H1 (cell line): ENCODE results near the gene TINCR. TPM values are rescaled to one million over a fixed set of nuclear protein-coding genes. Genes with fewer than 3 reads are reported as not detected.

Experiments
- CTCF ChIA-PET: fragments of 300-600 bp; sonication (Branson Sonifier 250); formaldehyde crosslinking; loops from one replicate; lab custom pipeline; 2021; ENCODE audit not compliant: partially characterized antibody; lab: Charles Lee
- POLR2A ChIA-PET: fragments of 300-600 bp; sonication (Branson Sonifier 250); formaldehyde crosslinking; loops from one replicate; lab custom pipeline; 2021; ENCODE audit warnings: inconsistent platforms; ENCODE audit not compliant: partially characterized antibody; lab: Charles Lee
- DNase-seq, 2 experiments: peaks; one replicate each; pipeline versions ENCODE4 v3.0.0 to v3.0.0-alpha.2; 2010 to 2022; ENCODE audit warnings: low spot score in 2 of 2, low read depth in 1 of 2, mixed read lengths in 1 of 2
- FAIRE-seq: peaks from 2 replicates; lab custom pipeline; 2011; peaks lifted over from hg19 to GRCh38; lab: Jason Lieb, UNC
- H2AFZ ChIP-seq: 2 replicates; pipeline ENCODE4 v1.8.1; 2012; ENCODE audit warnings: low read length, inconsistent platforms
- H2AK5ac ChIP-seq: 2 replicates; pipeline ENCODE4 v1.6.1; 2013; ENCODE audit warnings: low read depth, low read length
- H2BK120ac ChIP-seq: replicated peaks from 2 replicates; pipeline ENCODE3; 2013; ENCODE audit warnings: low read depth, low read length, inconsistent platforms
- H2BK12ac ChIP-seq: 2 replicates; pipeline ENCODE4 v1.6.1; 2013; ENCODE audit warnings: low read depth, low read length
- H2BK15ac ChIP-seq: 2 replicates; pipeline ENCODE4 v1.6.1; 2013; ENCODE audit warnings: low read length
- H2BK20ac ChIP-seq: 2 replicates; pipeline ENCODE4 v1.6.1; 2013; ENCODE audit warnings: low read length
- H2BK5ac ChIP-seq: 2 replicates; pipeline ENCODE4 v1.6.1; 2013; ENCODE audit warnings: low read depth, low read length
- H3K14ac ChIP-seq: 2 replicates; pipeline ENCODE4 v1.6.1; 2013; ENCODE audit warnings: inconsistent platforms; ENCODE audit not compliant: insufficient read length
- H3K18ac ChIP-seq: 2 replicates; pipeline ENCODE4 v1.6.1; 2013; ENCODE audit warnings: low read length; ENCODE audit errors: extremely low read depth
- H3K23ac ChIP-seq: 2 replicates; pipeline ENCODE4 v1.6.1; 2013; ENCODE audit warnings: inconsistent platforms; ENCODE audit not compliant: insufficient read length
- H3K23me2 ChIP-seq: 2 replicates; pipeline ENCODE4 v1.6.1; 2013; ENCODE audit warnings: low read depth, low read length
- H3K27ac ChIP-seq: 2 replicates; pipeline ENCODE4 v1.6.1; 2011; ENCODE audit warnings: low read depth, low read length, inconsistent platforms
- H3K27me3 ChIP-seq, 4 experiments: replicated peaks in 1 of 4; 1 replicate in 1 of 4; 2 replicates in 3 of 4; pipeline versions ENCODE4 v1.6.1 to v1.8.1; 2011 to 2013; ENCODE audit warnings: low read length in 3 of 4, mild to moderate bottlenecking in 3 of 4, inconsistent platforms in 2 of 4, mixed read lengths in 2 of 4, moderate library complexity in 1 of 4; ENCODE audit not compliant: control insufficient read depth in 3 of 4, insufficient read depth in 3 of 4; ENCODE audit errors: extremely low read depth in 1 of 4
- H3K36me3 ChIP-seq, 4 experiments: 2 replicates each; pipeline versions ENCODE4 v1.6.1 to v1.8.1; 2011 to 2013; ENCODE audit warnings: mild to moderate bottlenecking in 4 of 4, low read length in 3 of 4, moderate library complexity in 2 of 4, control low read depth in 1 of 4, inconsistent platforms in 1 of 4; ENCODE audit not compliant: insufficient read depth in 4 of 4, control insufficient read depth in 2 of 4
- H3K4ac ChIP-seq: replicated peaks from 2 replicates; pipeline ENCODE3; 2013; ENCODE audit warnings: low read length, low read depth, mixed read lengths, inconsistent platforms; ENCODE audit not compliant: insufficient read length
- H3K4me1 ChIP-seq, 4 experiments: replicated peaks in 1 of 4; 1 replicate in 1 of 4; 2 replicates in 3 of 4; pipeline versions ENCODE4 v1.6.1 to v1.8.1; 2011 to 2013; ENCODE audit warnings: low read length in 3 of 4, inconsistent platforms in 2 of 4, mixed read lengths in 1 of 4; ENCODE audit not compliant: insufficient read depth in 4 of 4, control insufficient read depth in 3 of 4
- H3K4me2 ChIP-seq, 2 experiments: 2 replicates each; pipeline versions ENCODE4 v1.6.1 to v1.8.1; 2011 to 2013; ENCODE audit warnings: low read depth in 2 of 2, low read length in 2 of 2, control low read depth in 1 of 2, inconsistent platforms in 1 of 2, mild to moderate bottlenecking in 1 of 2; ENCODE audit not compliant: insufficient read depth in 1 of 2
- H3K4me3 ChIP-seq, 4 experiments: fragments of 200-600, 300-600 bp in 1 of 4; sonication (generic), shearing (Covaris generic), sonication (Bioruptor Twin) in 1 of 4; 2 replicates each; pipeline versions ENCODE4 v1.5.1 to v1.8.1; 2011 to 2016; ENCODE audit warnings: low read length in 4 of 4, low read depth in 3 of 4, control low read depth in 2 of 4, inconsistent platforms in 2 of 4, mild to moderate bottlenecking in 2 of 4, mixed read lengths in 1 of 4, moderate library complexity in 1 of 4; ENCODE audit not compliant: insufficient read depth in 2 of 4; ENCODE audit errors: extremely low read depth in 1 of 4
- H3K56ac ChIP-seq: replicated peaks from 2 replicates; pipeline ENCODE3; 2013; ENCODE audit warnings: low read depth, mild to moderate bottlenecking, mixed read lengths, low read length, inconsistent platforms; ENCODE audit not compliant: insufficient read length
- H3K79me1 ChIP-seq: 2 replicates; pipeline ENCODE4 v1.6.1; 2013; ENCODE audit warnings: low read depth, low read length, control low read depth
- H3K79me2 ChIP-seq, 2 experiments: 2 replicates each; pipeline versions ENCODE4 v1.6.1 to v1.8.1; 2012 to 2013; ENCODE audit warnings: low read length in 2 of 2, mild to moderate bottlenecking in 2 of 2, inconsistent platforms in 1 of 2; ENCODE audit not compliant: insufficient read depth in 2 of 2, control insufficient read depth in 1 of 2
- H3K9ac ChIP-seq, 4 experiments: replicated peaks in 1 of 4; 1 replicate in 1 of 4; 2 replicates in 3 of 4; pipeline versions ENCODE4 v1.6.1 to v1.8.1; 2011 to 2013; ENCODE audit warnings: low read depth in 3 of 4, low read length in 3 of 4, control low read depth in 2 of 4, mild to moderate bottlenecking in 2 of 4, moderate library complexity in 2 of 4, inconsistent platforms in 1 of 4; ENCODE audit errors: extremely low read depth in 1 of 4
- H3K9me3 ChIP-seq, 2 experiments: 2 replicates each; pipeline versions ENCODE4 v1.6.1 to v1.8.1; 2012 to 2013; ENCODE audit warnings: mild to moderate bottlenecking in 2 of 2, moderate library complexity in 2 of 2, control low read depth in 1 of 2, inconsistent platforms in 1 of 2, low read depth in 1 of 2, low read length in 1 of 2, mixed read lengths in 1 of 2; ENCODE audit not compliant: insufficient read depth in 2 of 2
- H4K20me1 ChIP-seq, 2 experiments: replicated peaks in 1 of 2; 2 replicates each; pipeline versions ENCODE3 to v1.8.1; 2011 to 2013; ENCODE audit warnings: inconsistent platforms in 2 of 2, low read length in 2 of 2, mild to moderate bottlenecking in 1 of 2; ENCODE audit not compliant: insufficient read depth in 2 of 2, control insufficient read depth in 1 of 2
- H4K5ac ChIP-seq: 2 replicates; pipeline ENCODE4 v1.6.1; 2013; ENCODE audit warnings: low read length, low read depth, mixed read lengths, inconsistent platforms; ENCODE audit not compliant: insufficient read length
- H4K8ac ChIP-seq: 2 replicates; pipeline ENCODE4 v1.8.0; 2013; ENCODE audit warnings: mild to moderate bottlenecking, moderate library complexity, low read length, inconsistent platforms; ENCODE audit not compliant: insufficient read depth; ENCODE audit errors: extremely low read depth
- H4K91ac ChIP-seq: replicated peaks from 2 replicates; pipeline ENCODE3; 2013; ENCODE audit warnings: low read length, mixed read lengths, inconsistent platforms; ENCODE audit not compliant: insufficient read length
- CBX8 ChIP-seq: fragments of 300-800, 300-1000 bp; sonication (generic); IDR thresholded peaks from 2 replicates; pipeline ENCODE4 v1.7.1; 2016; ENCODE audit warnings: low read depth, low read length, borderline replicate concordance
- WGBS, 2 experiments: shearing (Covaris generic) in 1 of 2; methylation state at CpG; one replicate each; pipeline versions ENCODE4 v1.1.6 to v1.1.7; 2013 to 2015; ENCODE audit warnings: low lambda C conversion rate in 2 of 2, mixed read lengths in 2 of 2, inconsistent platforms in 1 of 2, low coverage in 1 of 2, missing lambda C conversion rate in 1 of 2; ENCODE audit not compliant: insufficient replicate concordance in 2 of 2, insufficient coverage in 1 of 2, insufficient read length in 1 of 2; ENCODE audit errors: extremely low coverage in 1 of 2, missing lambda C conversion rate in 1 of 2; 5-methylcytosine and 5-hydroxymethylcytosine counted together
- polyA plus RNA-seq, 7 experiments: library from polyadenylated mRNA; depleted of rRNA in 3 of 7; stranded (reverse) in 5 of 7; unstranded in 2 of 7; fragments of >200 nt in 5 of 7; fragments of 200-250 nt in 2 of 7; gene quantifications; 1 replicate in 5 of 7; 2 replicates in 1 of 7; 4 replicates in 1 of 7; pipeline versions ENCODE4 v1.2.1 to v1.2.3, GENCODE V29; 2011 to 2013; ENCODE audit warnings: missing spikeins in 2 of 7, mixed read lengths in 2 of 7
- total RNA-seq: library from RNA; stranded (reverse); fragmentation: NEBNext Ultra II Directional; extraction: Animal tissue kit (Norgen Biotek cat#: 25700); gene quantifications from 2 replicates; pipeline ENCODE4 v1.2.1, GENCODE V29; 2021

The TINCR gene
- total and polyA plus RNA-seq, 2 of the 8 experiments (the other 6 are each of a cell fraction or from before 2014, with no cell fraction given) = 0.52 to 1.4 TPM

DNA sequence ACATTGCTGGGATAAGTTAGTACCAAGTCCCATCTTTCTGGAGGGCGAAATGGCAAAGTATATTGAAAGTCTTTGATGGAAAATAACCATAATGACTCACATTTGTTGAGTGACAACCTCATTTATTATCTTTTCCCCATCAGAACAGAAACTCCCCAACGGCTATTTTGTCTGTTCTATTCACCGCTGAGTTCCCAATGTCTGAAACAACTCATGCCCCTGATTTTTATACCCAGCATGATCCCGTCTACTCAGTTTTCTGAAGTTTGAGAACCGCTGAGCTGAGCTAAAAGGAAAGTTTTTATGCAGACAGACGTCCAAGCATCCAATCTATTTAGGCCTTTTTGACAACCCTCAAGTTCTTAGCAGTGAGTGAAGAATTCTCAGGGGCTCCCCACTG, 7.8 kb upstream of the TINCR start:
- H3K14ac ChIP-seq = no peak overlapping the region

More for the DNA sequence above, 7.8 kb upstream of the TINCR start:
- Histone ChIP-seq H3K4me2 (no peak overlapping the region), H4K8ac (no peak overlapping the region), H3K4me1 (peaks cover 0 to 1% (median 0%) of the 10 kb centered on the region in 4 experiments; a peak in 2 of 7 replicates), H2BK5ac (no peak overlapping the region), H4K91ac (no peak overlapping the region), H3K9me3 (no peaks in the 10 kb centered on the region), H3K79me2 (no peaks in the 10 kb centered on the region), H2BK20ac (no peak overlapping the region), H2AK5ac (no peak overlapping the region), H3K27me3 (no peaks in the 10 kb centered on the region), H2BK12ac (no peak overlapping the region), H3K23ac (no peak overlapping the region), H3K23me2 (no peaks in the 10 kb centered on the region), H3K9ac (no peak overlapping the region), H3K56ac (no peak overlapping the region), H3K27ac (no peak overlapping the region), H2BK15ac (no peak overlapping the region), H3K4ac (no peak overlapping the region), H4K5ac (no peak overlapping the region), H2AFZ (no peak overlapping the region), H2BK120ac (no peak overlapping the region), H3K4me3 (no peak overlapping the region), H3K18ac (no peak overlapping the region), H3K36me3 (no peaks in the 10 kb centered on the region), H4K20me1 (no peaks in the 10 kb centered on the region), H3K79me1 (no peaks in the 10 kb centered on the region)
- 83% methylated on average over 6 of the region's 6 CpGs; no CpG with 5 or more reads in 1 of the 2 experiments for WGBS, 2 experiments
- no peak for DNase-seq
- no peak for FAIRE-seq
- ChIA-PET POLR2A (no interaction called here), CTCF (interaction anchor here (0.8 to 1.2 kb wide), 2 partner anchors 28 to 29 kb away, joined by 3 read pairs; no protein-coding TSS in a partner anchor)
- TF ChIP-seq CBX8 = no peak
